GM21717 (cell line): Measurements from ENCODE around the gene EXOC3L2.
A peak's percentile ranks its signal among the peaks of the same experiment; 100 is the strongest.

Experiments used
- ATAC-seq: cut with Tn5 transposase; IDR thresholded peaks from one replicate; pipeline ENCODE4 v1.9.1; 2021; ENCODE audit warnings: mild to moderate bottlenecking, moderate library complexity; ENCODE audit not compliant: unreplicated experiment

EXOC3L2 gene

GRCh38 chr19:45180936-45181335 lies 64.3 kb downstream of the EXOC3L2 start:
- ATAC-seq, result no peak

- no peak for ATAC-seq
Measured at GRCh38 chr19:45179892-45180370, 65.3 kb downstream of the EXOC3L2 start.

- ATAC-seq, result no peak
Measured at GRCh38 chr19:45179072-45179891, 65.9 kb downstream of the EXOC3L2 start.

- peak; percentile 74 for ATAC-seq
Measured at GRCh38 chr19:45178262-45179071, 66.7 kb downstream of the EXOC3L2 start, which contains the start of gene BLOC1S3. BLOC1S3 (plus strand) TSS chr19:45178784; CDS start chr19:45179297, 513 bp downstream.

GRCh38 chr19:45177817-45178261 lies 67.4 kb downstream of the EXOC3L2 start, which contains the start of gene TRAPPC6A:
TRAPPC6A (minus strand) TSS chr19:45178237; CDS start chr19:45178218, 19 bp downstream.
- ATAC-seq, result no peak

GRCh38 chr19:45175515-45176345 lies 69.5 kb downstream of the EXOC3L2 start:
- no peak for ATAC-seq

GRCh38 chr19:45173816-45174215 lies 71.4 kb downstream of the EXOC3L2 start:
- ATAC-seq, result no peak

GRCh38 chr19:45172611-45173208 lies 72.5 kb downstream of the EXOC3L2 start:
- no peak for ATAC-seq

GRCh38 chr19:45172173-45172572 lies 73.0 kb downstream of the EXOC3L2 start:
- ATAC-seq, result no peak

GRCh38 chr19:45171211-45171623 lies 74.0 kb downstream of the EXOC3L2 start:
- no peak for ATAC-seq

- no peak for ATAC-seq
Measured at GRCh38 chr19:45170146-45171106, 74.8 kb downstream of the EXOC3L2 start.

- no peak for ATAC-seq
Measured at GRCh38 chr19:45169602-45170001, 75.6 kb downstream of the EXOC3L2 start.

- no peak for ATAC-seq
Measured at GRCh38 chr19:45168767-45169351, 76.3 kb downstream of the EXOC3L2 start.

GRCh38 chr19:45166723-45167252 lies 78.4 kb downstream of the EXOC3L2 start:
- ATAC-seq, result no peak

- peak; percentile 56 for ATAC-seq
Measured at GRCh38 chr19:45164577-45165335, 80.5 kb downstream of the EXOC3L2 start.

GRCh38 chr19:45163751-45164460 lies 81.3 kb downstream of the EXOC3L2 start:
- no peak for ATAC-seq

- no peak for ATAC-seq
Measured at GRCh38 chr19:45163156-45163555, 82.1 kb downstream of the EXOC3L2 start.
